ENCODE data around the gene TRIM29.

The TRIM29 gene

DNA sequence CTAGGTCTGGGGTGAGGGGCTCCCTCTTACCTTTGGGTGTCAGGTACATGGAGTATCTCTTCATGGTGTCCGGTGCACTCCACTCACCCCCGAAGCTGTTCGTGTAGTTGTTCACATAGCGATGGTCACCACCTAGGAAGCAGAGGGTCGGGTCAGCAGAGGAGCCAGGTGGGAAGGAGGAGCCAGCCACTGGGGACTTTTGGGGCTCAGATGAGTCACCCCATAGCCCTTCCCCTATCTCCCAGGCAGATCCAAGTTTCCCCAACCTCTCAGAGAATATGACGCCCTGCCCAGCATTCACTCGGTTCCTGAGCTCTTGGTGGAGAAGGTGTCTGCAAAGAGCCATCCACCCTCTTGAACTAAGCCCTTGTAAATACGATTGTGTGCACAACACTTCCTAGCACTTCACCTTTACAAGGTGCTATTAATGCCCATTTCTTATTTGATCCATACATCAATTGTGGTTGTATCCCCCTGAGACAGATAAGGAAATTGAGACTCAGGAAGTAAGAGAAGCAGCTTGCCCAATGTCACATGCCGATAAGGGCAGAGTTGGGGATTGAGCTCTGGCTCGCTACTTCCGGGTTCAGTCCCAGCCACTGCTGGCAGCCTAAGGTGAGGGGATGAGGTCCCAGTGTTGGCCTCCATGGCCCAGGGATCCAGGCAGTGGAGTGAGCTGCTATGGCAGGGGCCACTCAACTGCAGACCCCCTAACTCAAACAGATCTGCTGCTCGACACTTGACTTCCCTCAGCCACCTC lies 14.8 kb downstream of the TRIM29 start:
- peak; percentile 78 for DNase-seq

DNA sequence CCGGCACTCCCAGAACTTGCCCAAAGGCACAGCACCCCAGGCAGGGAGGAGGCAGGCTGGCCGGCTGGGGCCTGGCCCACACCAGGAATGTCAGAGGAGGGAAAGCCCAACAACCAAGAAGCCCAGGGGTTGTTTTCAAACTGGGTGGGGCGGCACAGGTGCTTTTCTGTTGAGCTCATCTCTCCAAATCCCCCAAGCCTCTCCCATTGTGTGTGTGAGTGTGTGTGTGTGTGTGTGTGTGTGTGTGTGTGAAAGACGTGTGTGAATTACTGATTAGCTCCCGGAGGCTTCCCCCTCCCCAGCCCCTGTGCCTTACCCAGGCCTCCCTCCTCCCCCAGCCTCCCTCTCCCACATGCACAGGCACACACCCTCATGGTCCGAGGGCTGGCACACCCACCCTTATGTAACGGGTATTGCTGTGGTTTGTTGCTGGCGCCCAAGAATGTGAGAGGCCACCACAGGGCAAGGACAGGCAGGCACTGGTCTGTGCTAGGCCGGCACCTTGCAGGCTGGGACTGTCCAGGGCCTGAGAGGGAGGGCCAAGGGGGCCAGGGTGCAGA lies 15.9 kb downstream of the TRIM29 start:
- peak; percentile 85 for DNase-seq

- DNase-seq, result no peak
These were observed 16.6 kb downstream of the TRIM29 start for GRCh38 chr11:120121336-120121735.

- no peak for DNase-seq
These were observed 17.0 kb downstream of the TRIM29 start for GRCh38 chr11:120120805-120121335.

GRCh38 chr11:120119121-120119520 lies 18.8 kb downstream of the TRIM29 start:
- no peak for DNase-seq

GRCh38 chr11:120117991-120118390 lies 19.9 kb downstream of the TRIM29 start:
- DNase-seq, result no peak

DNA sequence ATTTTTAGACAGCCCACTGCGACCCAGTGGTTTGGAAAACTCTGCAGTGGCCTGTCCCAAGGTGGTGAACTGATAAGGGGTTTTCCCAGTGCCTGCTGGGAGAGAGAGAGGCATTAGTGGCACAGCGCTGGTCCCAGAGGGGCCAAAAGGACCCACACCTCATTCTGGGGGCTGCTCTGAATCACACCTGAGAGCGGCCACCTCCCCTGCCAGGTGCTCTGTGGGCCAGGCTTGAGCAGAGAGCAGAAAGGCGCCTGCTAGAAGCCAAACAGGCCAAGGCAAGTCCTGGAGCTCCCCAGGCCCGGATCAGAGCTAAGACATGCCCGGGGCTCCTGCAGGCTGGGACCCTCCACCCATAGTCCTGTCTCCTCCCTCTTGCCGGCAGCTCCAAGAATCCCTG lies 20.9 kb downstream of the TRIM29 start:
- no peak for DNase-seq

DNA sequence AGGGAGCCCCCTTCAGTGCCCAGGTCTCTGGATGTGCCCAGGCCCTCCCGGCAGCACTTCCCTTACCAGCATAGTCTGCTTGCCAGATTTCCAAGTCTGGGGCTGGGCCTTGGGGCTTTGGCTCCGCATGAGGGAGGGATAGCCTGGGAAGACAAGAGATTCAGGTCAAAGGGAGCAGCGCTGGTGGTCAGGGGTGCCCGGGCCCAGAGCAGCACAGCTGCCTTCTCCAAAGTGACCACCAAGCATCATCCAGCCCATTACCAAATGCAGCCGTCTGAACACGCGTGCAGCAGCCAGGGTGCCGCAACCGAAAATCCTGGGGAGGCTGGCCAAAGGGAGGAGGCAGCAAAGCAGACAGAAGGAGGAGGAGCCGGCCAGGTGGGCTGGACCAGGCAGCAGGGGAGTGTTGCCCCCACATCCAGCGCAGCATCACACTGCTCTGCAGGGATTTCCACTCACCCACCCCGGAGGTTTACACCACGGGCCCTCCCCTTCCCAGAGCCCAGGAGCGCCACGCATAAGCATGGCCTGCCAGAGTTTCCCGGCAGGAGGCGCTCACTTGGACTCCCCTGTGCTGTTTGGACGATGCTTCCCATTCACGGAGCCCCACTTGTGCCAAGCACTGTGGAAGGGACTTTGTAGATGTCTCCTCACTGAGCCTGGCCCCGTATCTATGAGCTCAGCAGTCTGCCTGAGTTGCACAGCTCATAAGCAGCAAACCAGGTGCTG lies 22.5 kb downstream of the TRIM29 start:
- DNase-seq, result no peak

- no peak for DNase-seq
These were observed 25.6 kb downstream of the TRIM29 start for GRCh38 chr11:120112174-120112796.

GRCh38 chr11:120109531-120109930 lies 28.4 kb downstream of the TRIM29 start:
- DNase-seq, result no peak

- no peak for DNase-seq
These were observed 29.1 kb downstream of the TRIM29 start for GRCh38 chr11:120108785-120109168.

DNA sequence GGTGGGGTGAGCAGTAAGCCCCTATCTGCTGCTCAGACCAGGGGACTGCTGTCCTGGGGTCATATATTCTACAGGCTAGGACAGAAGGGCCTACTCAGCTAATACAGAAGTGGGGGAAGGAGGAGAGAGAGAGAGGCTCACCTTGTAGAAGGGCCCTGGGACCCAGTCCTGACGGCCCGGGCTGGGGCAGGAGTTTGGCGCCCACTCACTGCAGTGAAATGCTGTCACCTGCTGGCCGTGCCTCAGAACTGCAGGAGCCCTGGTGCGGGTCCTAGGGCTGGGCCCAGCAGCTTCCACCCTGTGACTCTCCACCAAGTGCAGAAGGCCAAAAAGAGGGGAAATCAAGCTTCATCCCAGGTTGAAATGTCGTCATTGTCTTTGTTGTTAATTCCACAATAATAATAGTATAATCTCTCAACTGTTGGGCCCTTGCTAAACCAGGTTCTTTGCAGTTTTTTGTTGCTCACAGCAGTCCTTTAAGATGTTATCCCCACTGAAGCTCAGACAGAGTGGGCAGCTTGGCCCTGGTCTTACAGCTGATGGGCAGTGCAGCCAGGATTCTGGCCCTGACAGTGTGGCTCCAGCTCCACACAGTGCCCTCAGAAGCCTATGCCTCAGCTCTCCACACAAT lies 29.6 kb downstream of the TRIM29 start:
- DNase-seq, result peak; percentile 81

- no peak for DNase-seq
These were observed 30.2 kb downstream of the TRIM29 start for GRCh38 chr11:120107692-120108091.

DNA sequence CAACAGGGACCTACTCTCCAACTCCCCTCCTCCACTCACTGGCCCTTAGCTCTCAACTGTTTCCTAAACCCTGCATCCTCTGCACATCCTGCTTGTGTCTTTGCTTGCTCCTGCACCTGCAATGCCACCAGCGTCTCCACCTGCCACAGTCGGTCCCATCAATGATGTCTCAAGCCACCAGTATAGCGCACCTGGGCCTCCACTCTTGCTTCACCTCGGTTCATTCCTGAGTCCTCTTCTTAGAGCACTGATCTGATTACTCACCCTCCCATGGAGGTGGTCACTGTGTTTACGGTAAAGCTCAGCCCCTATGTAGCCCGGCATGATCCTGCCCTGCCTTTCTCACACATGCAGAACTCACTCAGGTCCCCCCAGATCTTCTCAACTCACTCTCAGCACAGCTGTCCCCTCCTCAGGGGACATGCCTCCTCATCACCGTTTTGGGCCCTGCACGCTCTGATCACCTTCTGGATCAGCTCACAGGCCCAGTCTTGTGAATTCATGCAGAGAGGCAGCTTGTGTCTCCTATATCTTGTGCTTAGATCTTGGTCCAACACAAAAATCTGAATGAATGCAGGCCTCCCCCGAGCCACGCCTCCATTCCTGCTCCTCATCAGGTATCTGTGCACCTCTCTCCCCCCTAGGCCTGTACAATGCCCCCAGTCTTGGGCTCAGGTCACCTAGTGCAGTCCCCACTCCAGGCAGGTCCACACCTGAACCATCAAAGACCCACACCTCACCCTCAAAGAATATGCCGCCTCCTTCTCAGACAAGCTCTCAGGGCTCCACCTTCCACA lies 31.4 kb downstream of the TRIM29 start:
- DNase-seq, result no peak

GRCh38 chr11:120105576-120105975 lies 32.3 kb downstream of the TRIM29 start:
- no peak for DNase-seq

DNA sequence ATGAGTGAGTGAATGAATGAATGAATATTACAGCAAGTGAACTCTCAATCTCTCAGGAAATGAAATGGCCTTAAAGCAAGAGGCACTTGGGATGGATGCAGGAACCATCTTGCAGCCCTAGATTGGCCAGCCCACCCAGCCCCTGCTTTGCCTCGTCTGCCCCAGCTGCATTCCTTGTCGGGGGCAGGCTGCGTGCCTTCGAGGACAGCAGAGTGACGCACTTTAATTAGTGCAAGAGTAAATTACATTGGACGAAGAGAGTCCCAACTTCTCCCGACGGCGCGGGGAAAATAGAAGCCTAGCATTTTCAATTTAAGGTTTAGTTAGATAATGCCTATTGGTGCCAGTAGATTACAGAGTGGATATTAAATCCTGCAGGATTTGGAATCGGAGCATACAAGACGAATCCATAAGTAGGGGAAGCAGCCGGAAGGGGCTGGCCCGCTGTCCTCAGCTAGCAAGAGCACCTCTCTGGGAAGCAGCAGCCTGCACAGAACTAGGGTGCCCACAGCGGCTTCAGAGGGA lies 33.8 kb downstream of the TRIM29 start:
- no peak for DNase-seq

DNA sequence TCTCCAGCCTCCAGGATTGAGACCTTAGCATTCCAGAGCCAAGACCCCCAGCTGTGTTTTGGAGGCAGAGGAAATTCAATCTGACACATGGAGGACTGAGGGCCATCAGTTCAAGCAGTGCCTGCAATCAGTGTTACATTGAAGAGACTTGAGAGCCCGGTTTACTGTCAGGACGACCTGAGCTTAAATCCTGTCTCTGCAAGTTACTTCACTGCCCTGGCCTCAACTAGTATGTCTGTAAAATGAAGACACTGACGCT lies 35.1 kb downstream of the TRIM29 start:
- no peak for DNase-seq

- no peak for DNase-seq
These were observed 35.7 kb downstream of the TRIM29 start for GRCh38 chr11:120102050-120102863.

DNA sequence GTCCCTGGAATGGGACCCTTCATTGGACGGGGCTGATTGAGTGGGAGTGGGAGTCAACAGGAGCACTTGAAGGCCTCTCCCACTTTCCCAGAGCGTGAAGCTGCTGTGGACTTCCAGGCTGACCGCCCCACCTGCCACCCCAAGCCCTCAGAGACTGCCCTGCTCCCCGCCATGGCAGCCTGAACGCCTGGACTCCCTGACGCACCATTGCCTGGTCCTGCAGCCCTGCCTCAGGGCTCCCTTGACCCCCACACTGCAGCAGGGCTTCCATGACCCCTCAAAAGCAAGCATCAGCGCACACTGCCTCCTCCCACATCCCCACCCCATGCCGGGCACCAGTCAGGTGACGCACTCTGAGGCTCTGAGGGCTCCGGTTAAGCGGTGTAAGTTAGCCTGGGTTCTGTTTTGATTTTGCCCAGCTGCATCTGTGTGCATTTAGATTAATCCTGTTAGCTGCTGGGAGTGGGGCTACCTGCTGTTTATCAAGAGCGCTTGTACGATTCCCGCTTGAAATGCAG lies 39.4 kb downstream of the TRIM29 start:
- no peak for DNase-seq

DNA sequence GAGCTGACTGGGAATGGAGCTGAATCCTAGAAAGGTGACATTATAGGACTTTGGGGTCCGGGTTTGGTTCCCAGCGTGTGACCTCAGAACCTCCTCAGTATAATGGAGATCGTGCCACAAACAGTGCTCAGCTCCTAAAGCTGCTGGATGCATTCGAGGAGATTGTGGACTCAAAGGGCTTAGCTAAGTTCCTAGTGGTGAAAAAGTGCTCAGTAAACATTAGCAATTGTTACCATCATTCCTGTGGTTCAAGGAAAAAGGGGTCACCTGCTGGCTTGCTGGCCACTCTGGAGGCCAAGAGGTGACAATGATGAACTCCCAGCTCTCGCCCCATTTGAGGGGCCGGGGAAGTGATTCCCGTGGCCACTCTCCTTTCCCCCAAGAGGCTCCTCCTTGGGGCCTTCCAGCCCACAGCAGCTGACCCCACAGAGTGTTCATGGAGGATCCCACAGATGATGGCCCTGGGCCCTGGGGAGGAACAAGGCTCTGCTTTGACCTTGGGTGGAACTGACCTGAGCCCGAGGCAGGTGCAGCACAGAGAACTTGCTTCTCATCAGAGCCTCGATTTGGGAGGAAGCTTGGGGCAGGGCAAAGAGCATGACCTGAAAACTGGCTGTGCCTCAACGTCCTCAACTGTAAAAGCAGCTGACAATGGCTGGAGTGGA lies 40.1 kb downstream of the TRIM29 start:
- no peak for DNase-seq
